Islet precursor cell (in vitro differentiated cells): Measurements from ENCODE around the gene SMOC2.

Experiments used
- DNase-seq: peaks from one replicate; pipeline ENCODE4 v3.0.0-alpha.2; 2018

Gene SMOC2

GRCh38 chr6:168415993-168416530 is 24.9 kb upstream of the SMOC2 start:
- no peak for DNase-seq

GRCh38 chr6:168416531-168416930 is 24.5 kb upstream of the SMOC2 start:
- DNase-seq, result no peak

- peak; percentile 54 for DNase-seq
These were observed 23.8 kb upstream of the SMOC2 start for GRCh38 chr6:168417191-168417590.

- DNase-seq, result peak; percentile 40
These were observed 23.1 kb upstream of the SMOC2 start for GRCh38 chr6:168417679-168418557.

GRCh38 chr6:168418711-168419121 is 22.3 kb upstream of the SMOC2 start:
- DNase-seq, result no peak

- no peak for DNase-seq
These were observed 21.4 kb upstream of the SMOC2 start for GRCh38 chr6:168419569-168419968.

GRCh38 chr6:168420084-168420483 is 20.9 kb upstream of the SMOC2 start:
- DNase-seq, result peak; percentile 29

GRCh38 chr6:168420706-168421105 is 20.3 kb upstream of the SMOC2 start:
- no peak for DNase-seq

GRCh38 chr6:168427184-168427583 is 13.8 kb upstream of the SMOC2 start:
- DNase-seq, result no peak

GRCh38 chr6:168428052-168428826 is 12.7 kb upstream of the SMOC2 start:
- no peak for DNase-seq

- DNase-seq, result no peak
These were observed 12.1 kb upstream of the SMOC2 start for GRCh38 chr6:168428863-168429262.

- no peak for DNase-seq
These were observed 8.8 kb upstream of the SMOC2 start for GRCh38 chr6:168432196-168432595.

- DNase-seq, result no peak
These were observed 7.1 kb upstream of the SMOC2 start for GRCh38 chr6:168433898-168434297.

GRCh38 chr6:168434505-168434904 is 6.5 kb upstream of the SMOC2 start:
- no peak for DNase-seq

GRCh38 chr6:168437751-168438150 is 3.2 kb upstream of the SMOC2 start:
- no peak for DNase-seq

- no peak for DNase-seq
These were observed 2.0 kb upstream of the SMOC2 start for GRCh38 chr6:168438783-168439520.

- DNase-seq, result no peak
These were observed 1.1 kb upstream of the SMOC2 start for GRCh38 chr6:168439794-168440450.

GRCh38 chr6:168441434-168442391 is 729 bp downstream of the SMOC2 start:
- no peak for DNase-seq

- no peak for DNase-seq
These were observed 1.7 kb downstream of the SMOC2 start for GRCh38 chr6:168442646-168443045.

- no peak for DNase-seq
These were observed 6.3 kb downstream of the SMOC2 start for GRCh38 chr6:168447282-168447681.

GRCh38 chr6:168447700-168448099 is 6.7 kb downstream of the SMOC2 start:
- DNase-seq, result no peak
